Stimulated activated CD4-positive, alpha-beta T cell treated with anti-CD3 and anti-CD28 coated beads, Interleukin-12 subunit alpha, Interleukin-12 subunit beta, amount 100 ng/mL, for 4 hours (primary cell): ENCODE data around the gene CENPL.
"Not testable (repeated sequence)": the region's sequence is repeated elsewhere in the genome, so short reads cannot be mapped to it uniquely, and the experiment has no call there.

ENCODE experiments used
- DNase-seq: peaks from one replicate; pipeline ENCODE4 v3.0.0-alpha.2; 2020

The CENPL gene

DNA sequence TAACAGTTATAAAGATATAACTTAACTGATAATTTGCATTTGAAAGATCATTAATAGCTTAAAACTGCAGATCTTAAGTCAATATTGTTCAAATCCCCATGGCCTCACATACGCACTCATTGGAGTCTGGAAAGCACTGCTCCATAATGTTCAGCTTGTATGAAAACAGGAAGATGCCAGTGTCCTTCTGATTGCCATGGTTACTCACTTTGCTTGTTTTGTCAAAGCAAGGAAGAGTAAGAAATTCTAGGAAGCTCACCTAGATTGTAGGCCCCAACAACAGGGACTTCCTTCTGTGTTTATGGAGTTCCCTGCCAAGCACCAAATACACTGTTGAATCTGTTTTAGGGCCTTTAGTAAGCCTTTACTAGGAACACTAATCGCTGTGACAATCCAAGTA is 32.2 kb upstream of the CENPL start:
- no peak for DNase-seq

DNA sequence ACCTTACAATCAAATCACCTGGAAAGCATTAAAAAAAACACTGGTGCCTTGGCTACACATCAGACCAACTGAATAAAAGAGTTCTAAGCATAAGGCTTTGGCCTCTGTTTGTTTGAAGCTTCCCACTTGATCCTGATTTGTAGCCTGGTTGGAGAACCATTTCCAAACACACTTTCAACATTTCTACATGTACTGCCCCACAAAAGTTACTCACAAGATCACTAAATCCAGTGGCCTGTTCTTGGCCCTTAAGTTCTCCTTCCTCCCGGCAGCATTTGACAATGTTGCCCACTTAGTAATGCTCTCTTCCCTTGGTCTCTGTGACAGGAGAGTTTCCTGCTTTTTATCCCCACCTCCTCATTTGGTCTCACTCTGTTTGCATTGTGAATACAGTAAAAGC is 31.3 kb upstream of the CENPL start:
- no peak for DNase-seq

DNA sequence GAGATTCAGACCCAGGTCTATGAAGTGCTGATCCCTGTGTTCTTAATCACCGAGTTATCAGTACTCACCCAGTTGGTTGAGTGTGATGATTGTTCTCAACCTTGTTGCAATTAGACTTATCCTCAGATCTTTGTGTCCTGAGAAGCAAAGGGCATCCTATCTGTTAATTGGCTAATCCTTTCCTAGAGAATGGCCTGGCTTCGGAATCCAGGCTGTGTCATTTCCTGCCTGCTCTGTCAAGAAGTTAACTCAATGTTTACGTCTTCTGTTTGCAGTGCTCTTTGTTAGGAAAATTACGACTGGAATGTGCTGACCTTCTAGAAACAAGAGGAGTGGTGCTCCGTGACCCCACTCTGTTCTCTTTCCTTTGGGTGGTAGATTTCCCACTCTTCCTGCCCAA is 28.4 kb upstream of the CENPL start:
- DNase-seq: no peak

DNA sequence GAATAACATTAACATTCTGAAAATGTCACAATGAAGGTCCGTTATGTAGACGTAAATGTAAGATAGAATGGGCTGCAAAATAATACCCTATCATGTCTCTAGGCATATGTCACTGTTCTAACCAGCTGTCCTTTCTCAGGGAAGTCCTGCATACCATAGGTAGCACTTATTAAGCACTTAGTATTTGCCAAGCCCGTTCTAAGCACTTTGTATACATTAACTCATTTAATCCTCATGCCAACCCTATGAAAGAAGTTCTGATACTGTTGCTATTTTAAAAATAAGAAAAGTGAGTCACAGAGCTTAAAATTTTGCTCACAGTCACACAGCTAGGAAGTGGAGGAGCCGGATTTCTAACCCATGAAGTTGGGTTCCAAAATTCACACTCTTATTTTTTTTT is 27.4 kb upstream of the CENPL start:
- DNase-seq: no peak

DNA sequence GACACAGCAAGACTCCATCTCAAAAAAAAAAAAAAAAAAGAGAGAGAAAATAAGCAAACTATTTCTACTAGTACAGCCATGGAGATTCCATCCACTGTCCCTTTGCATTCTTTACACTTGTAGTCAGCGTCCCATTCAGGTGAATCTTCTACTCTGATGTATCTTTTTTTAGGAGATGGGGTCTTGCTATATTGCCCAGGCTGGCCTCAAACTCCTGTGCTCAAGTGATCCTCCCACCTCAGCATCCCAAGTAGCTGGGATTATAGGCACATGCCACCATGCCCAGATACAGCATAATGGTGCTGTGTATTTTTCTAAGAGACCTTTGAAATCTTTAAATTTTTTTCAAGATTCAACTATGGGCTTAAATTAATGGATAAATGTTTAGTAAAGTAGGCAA is 8.1 kb upstream of the CENPL start:
- no peak for DNase-seq

DNA sequence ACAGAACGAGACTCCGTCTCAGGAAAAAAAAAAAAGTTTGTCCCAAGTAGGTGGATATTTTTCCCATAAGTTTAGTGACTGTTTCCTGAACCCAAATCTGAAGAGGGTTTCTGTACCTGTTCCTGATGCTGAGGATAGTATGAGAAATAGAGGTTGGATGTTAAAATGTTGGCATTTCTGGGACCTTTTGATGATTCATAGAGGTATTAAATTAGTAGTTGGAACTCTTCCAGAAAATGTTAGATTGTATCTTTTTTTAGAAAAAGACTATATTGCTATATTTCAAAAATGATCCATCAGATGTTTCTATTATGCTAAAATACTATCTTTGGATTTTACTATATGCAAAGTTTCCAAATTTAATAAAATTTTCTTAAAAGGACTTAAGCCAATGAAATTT is 2.9 kb upstream of the CENPL start:
- DNase-seq: no peak

DNA sequence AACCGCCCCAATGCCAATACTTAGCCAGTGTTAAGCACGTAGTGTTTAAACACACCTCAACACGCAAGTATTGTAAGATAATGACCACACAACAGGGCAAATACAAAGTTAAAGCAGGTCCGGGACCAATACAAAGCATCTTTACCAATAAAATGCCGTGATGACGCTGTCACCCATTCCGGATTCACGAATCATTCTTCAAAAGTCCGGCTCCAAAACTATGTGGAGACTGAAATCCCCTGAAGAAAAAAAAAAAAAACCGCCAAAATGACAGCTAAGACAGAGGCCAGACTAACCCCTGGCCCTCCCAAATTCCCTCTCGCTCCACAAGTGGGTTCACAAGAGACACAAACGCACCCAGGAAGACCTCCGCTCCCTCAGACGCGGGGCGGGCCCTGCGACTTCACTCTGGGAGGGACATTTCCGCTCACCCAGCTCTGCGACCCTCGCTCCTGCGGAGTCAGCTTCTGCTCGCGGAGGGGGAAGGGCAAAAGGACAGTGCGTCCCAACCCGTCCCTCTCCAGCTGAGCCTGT is 835 bp downstream of the CENPL start:
- no peak for DNase-seq

DNA sequence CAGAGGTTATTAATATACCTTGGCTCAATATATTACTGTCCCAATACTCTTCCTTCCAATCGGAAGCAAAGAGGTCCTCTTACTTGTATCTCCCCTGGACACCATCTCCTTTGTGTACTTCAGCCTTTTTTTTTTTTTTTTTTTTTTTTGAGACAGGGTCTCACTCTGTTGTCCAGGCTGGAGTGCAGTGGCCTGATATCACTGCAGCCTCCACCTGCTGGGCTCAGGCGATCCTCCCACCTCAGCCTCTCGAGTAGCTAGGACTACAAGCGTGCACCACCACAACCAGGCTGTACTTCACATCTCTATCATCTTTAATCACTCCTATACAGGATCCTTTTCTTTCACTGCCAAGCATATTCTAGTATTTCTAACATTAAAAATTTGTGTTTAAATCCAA is 3.0 kb downstream of the CENPL start:
- DNase-seq: no peak

DNA sequence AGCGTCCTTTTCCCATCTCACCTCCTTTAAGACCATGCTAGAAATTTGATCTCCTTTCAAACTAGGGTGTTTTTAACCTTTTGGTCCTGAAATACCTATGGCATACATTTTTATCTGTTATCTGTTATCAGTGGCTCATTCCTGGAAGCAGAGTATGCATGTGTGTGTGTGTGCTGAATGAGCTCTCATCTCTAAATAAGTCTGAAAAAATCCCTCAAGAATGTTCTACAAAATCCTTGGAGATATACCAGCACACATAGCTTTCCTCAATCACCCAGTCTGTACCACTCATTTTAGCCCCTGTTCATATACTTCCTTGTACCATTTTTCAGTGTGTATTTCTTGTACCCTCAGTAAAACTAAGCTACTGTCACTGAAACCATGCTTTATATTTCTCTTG is 6.2 kb downstream of the CENPL start:
- DNase-seq: no peak

DNA sequence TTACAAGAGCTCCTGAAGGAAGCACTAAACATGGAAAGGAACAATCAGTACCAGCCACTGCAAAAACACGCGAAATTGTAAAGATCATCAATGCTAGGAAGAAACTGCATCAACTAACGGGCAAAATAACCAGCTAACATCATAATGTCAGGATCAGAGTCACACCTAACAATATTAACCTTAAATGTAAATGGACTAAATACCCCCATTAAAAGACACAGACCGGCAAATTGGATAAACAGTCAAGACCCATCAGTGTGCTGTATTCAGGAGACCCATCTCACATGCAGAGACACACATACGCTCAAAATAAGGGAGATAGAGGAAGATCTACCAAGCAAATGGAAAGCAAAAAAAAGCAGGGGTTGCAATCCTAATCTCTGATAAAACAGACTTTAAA is 11.0 kb downstream of the CENPL start:
- DNase-seq: not testable (repeated sequence)

DNA sequence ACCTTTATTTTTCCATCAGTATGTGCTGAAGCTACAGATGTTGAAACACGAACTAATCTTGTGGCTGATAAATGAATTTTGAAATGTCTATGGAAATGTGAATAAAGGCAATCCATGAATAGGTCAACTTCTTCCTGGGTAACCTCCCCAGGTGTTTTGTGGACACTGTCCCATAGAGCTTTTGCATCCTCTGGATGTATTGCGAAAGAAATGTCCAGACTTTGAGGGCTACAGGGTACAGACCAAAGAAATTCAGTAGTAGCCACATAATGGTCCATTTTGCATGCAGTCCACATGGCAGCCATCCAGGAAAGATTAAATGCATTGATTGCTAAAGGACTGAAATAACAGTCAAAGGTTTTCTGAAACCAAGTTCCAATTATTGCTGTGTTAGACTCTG is 21.7 kb downstream of the CENPL start:
- DNase-seq: no peak

DNA sequence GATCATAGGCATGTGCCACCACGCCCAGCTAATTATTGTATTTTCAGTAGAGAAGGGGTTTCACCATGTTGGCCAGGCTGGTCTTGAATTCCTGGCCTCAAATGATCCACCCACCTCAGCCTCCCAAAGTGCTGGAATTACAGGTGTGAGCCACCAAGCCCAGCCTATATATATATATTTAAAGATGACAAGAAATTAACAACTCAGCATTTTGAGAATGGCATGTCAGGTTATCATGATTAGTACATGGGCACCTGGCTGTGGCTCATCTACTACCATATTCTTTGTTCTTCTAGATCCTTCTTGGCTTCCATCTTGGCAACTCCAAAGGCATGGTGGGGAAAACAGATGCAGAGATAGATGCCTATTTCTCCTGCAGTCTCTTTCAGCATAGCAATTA is 24.7 kb downstream of the CENPL start:
- DNase-seq: not testable (repeated sequence)

DNA sequence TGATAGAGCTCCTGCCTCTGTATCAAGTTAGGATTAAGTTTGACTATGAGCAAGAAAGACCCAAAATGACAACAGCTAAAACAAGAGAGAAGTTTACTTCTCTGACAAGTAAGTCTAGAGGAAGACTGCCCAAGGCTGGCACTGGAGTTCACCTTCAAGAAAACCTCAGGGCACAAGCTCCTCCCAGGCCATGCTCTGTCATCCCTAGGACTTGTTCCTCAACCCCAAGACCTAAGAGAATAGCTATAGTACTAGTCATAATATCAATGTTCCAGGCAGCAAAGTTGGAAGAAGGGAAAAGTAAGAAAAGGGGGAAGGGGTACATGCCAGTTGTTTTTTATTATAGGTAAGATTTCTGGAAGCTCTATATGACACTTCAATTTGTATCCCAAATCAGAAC is 26.6 kb downstream of the CENPL start:
- no peak for DNase-seq

DNA sequence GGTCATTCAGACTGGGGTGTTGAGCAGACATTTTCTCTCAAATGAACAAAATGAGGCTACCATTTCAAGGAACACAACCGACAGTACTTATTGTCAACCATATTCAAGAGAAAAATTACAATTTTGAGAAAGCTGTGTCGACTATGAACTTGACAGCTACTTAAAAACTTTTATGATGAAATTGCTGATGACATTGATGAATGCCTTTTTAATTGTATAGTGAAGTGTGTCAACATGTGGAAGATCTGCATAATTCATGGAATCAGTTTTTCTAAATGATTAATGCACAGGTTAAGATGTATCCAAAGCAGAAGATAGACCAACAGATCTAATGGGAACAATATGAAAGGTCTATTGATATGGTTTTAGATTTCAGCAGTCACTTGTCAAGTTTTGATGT is 34.8 kb downstream of the CENPL start:
- DNase-seq: no peak

DNA sequence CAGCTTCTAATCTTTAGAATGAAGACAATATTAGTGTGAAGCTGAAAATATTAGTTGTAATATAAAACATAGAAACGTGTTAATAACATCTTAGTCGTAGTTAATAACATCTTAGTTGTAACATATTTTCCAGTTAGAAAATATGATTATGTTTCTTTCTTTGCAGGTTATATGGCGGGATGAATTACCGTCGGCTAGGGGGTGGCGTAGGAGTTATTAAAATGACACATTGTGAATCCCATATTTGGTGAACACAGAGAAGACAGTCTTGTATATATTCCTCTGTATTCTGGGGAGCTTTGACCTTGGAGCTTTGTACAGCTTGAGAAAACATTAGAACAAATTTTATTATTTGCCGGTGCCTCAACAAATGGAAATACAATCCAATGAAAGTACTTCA is 39.7 kb downstream of the CENPL start:
- no peak for DNase-seq

DNA sequence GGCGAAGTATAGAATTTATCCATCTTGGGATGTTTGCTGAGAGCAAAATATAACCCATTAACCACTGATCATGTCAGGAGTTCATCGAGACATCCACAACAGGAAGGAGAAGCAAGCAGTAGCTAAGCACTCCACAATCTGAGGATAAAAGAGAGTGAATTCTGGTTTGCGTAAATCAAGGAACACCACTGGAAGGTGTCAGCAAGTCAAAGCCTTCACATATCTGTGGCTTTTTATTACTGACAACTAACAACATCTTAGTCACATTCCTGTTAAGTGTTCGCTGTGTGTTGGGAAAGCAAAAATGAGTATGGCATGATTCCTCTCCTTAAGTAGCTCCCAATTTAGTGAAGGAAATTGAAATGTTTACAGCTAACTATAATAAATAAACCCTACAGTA is 44.7 kb downstream of the CENPL start:
- DNase-seq: no peak

DNA sequence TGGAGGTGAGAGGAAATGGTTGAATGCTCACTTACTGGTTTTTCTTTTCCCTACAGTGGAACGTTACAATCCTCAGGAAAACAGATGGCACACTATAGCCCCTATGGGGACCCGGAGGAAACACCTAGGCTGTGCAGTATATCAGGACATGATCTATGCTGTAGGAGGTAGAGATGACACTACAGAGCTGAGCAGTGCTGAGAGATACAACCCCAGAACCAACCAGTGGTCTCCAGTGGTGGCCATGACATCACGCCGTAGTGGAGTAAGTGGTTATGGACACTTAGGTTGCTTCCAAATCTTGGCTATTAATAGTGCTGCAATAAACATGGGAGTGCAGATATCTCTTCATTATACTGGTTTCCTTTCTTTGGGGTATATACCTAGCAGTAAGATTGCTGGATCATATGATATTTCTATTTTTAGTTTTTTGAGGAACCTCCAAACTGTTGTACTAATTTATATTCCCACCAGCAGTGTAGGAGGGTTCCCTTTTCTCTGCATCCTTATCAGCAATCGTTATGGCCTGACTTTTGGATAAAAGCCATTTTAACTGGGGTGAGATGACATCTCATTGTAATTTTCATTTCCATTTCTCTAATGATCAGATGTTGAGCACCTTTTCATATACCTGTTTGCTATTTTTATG is 49.0 kb downstream of the CENPL start:
- no peak for DNase-seq

DNA sequence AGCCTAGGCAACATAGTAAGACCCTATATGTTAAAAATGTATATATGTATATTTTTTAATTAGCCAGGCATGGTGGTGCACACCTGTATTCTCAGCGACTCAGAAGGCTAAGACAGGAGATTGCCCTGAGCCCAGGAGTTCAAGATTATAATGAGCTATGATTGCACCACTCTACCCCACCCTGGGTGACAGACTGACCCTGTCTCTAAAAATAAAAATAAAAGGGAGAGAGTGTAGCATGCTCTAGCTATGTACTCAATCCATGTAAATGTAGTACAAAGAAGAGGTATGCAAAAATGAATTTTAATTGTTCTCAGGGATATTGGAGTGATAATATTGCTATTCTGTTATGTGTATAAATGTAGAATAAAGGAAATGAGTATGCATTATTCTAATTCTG is 53.1 kb downstream of the CENPL start:
- no peak for DNase-seq

DNA sequence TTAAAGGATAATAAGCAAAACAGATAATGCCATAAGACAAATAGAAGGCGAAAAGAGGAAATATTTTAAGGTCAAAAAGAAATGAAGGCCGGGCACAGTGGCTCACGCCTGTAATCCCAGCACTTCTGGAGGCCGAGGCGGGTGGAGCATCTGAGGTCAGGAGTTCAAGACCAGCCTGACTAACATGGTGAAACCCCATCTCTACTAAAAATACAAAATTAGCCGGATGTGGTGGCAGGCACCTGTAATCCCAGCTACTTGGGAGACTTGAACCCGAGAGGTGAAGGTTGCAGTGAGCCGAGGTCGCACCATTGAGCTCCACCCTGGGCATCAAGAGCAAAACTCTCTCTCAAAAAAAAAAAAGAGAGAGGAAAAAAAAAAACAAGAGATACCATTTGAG is 54.4 kb downstream of the CENPL start:
- DNase-seq: not testable (repeated sequence)

DNA sequence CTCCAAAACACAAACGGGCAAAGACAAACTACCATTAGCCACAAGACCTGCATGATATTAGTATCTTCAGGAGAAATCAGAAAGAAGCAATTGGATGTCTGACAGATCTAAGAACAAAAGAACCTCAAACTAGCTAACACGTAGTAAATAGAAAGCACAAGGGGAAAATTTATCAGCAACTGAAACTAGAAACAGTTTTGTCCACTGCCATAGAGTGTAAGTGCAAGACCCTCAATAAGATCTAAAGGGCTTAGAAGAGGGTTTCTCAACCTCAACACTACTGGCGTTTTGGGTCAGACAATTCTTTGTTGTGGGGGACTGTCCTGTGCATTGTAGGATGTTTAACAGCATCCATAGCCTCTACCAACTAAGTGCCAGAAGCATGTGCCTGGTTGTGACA is 55.9 kb downstream of the CENPL start:
- DNase-seq: no peak

DNA sequence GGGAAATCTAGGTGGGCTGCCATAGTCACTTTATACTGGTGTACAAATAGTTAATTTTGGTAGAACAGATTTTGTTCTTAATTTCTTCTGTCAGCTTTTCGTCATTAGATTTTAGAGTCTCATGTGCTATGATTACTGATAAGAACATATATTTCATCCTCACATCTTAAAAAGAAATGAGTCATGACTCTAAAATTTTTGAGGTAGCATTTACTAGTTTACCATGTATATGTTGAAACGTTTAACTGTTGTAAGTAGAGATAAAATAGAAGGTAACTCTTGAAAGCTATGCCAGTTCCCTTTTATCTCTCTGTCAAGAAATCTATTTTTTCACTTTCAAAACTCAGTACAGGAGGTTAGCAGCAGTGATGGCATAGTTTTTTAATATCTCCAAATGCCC is 56.5 kb downstream of the CENPL start:
- no peak for DNase-seq

DNA sequence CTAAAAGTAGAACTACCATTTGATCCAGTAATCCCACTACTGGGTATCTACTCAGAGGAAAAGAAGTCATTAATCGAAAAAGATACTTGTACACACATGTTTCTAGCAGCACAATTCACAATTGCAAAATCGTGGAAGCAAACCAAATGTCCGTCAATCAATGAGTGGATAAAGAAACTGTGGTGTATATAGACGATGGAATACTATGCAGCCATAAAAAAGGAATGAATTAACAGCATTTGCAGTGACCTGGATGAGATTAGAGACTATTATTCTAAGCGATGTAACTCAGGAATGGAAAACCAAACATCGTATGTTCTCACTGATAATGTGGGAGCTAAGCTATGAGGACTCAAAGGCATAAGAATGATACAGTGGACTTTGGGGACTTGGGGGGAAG is 60.4 kb downstream of the CENPL start:
- DNase-seq: not testable (repeated sequence)

DNA sequence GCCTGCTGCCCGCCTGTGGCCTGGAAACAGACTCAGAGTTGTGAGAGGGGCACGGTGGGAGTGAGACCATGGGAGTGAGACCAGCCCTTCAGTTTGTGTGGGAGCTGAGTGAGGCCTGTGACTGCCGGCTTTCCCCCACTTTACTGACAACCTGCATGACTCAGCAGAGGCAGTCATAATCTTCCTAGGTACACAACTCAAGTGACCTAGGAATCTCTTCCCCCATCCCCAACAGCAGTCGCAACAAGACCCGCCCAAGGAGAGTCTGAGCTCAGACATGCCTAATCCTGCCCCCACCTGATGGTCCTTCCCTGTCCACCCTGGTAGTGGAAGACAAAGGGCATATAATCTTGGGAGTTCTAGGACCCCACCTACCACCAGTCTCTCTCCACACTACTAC is 65.7 kb downstream of the CENPL start:
- DNase-seq: no peak

DNA sequence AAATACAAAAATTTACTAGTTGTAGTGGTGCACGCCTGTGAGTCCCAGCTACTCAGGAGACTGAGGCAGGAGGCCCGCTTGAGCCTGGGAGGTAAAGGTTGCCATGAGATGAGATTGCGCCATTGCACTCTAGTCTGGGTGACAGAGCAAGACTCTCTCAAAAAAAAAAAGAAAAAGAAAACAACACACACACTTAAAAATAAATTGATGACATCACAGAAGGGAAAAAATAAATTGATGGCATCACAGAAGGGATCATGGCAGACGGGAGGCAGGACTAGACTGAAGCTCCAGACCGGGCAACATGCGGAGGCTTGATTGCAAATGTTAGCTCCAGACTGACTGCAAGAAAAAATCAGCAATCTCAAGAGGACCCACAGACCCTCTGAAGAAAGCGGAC is 66.6 kb downstream of the CENPL start:
- no peak for DNase-seq

DNA sequence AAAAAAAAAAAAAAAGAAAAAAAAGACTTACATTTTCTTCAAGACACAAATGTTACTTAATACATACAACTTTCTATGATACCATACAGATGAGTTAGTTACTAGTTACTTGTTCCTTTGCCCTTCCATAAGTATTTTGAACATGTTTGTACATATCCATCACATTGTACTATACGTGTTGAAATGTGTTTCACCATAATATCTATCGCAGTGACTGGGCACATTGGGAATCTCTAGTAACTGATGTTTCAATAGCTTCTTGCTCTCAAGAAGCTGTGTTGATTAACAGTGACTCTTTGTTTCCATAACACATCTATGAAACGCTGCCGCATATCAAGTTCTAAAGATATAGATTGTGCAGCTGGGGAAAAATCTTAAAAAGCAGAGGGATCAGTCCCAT is 67.0 kb downstream of the CENPL start:
- no peak for DNase-seq

DNA sequence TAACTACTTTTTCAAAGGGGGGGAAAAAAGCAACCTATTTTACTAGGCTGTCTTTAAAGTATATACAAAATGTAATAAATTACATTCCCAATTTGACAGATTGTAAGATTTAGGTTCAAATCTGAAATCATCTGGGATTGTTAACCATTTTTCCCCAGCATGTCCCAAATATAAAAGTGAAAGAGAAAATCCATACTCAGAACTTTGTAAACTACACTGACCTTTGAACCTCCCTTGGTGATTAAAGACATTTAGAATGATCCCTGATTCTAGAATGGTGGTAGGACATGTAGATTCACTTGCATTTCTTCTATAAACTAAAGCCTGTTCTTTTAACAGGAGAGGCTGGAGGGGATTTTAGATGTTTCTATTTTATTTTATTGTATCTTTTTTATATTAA is 70.9 kb downstream of the CENPL start:
- DNase-seq: no peak
